Body of pancreas (tissue), 4 donors: ENCODE data around the gene TNNI2.

Experiments used
- POLR2A ChIP-seq, 3 donors: fragments of 450-650 bp; IDR thresholded peaks; one replicate each; pipeline ENCODE4 v1.6.1; 2016; ENCODE audit warnings: antibody characterized with exemption in 3 of 3, mild to moderate bottlenecking in 2 of 3
- TF ChIP-seq, protein P1 (sequence below), 7 experiments: fragments of 450-650 bp in 4 of 7; fragments of 200-600 bp in 3 of 7; sonication (generic) in 3 of 7; IDR thresholded peaks; one replicate each; pipeline ENCODE4 v1.5.1; 2016 to 2019; ENCODE audit warnings: antibody characterized with exemption in 7 of 7

DNA sequence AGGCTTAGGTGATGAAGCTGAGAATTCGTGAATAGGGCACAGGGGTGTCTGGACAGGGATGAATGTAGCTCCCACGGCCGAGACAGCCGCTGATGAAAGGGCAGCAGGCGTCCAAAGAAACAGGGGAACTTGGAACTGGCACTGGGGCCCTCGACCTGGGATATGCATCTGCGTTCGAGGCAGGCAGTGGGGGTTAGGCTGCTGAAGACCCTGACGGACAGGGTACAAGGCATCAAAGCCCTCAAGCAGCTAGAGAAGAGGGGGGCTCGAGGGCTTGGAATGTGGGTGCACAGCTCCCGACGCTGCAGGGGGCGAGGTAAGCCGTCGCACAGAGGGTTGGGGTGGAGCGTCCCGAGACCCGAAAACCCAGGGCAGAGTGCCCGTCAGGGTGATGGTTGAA lies 10.8 kb upstream of the TNNI2 start:
- TF ChIP-seq, protein P1, sequence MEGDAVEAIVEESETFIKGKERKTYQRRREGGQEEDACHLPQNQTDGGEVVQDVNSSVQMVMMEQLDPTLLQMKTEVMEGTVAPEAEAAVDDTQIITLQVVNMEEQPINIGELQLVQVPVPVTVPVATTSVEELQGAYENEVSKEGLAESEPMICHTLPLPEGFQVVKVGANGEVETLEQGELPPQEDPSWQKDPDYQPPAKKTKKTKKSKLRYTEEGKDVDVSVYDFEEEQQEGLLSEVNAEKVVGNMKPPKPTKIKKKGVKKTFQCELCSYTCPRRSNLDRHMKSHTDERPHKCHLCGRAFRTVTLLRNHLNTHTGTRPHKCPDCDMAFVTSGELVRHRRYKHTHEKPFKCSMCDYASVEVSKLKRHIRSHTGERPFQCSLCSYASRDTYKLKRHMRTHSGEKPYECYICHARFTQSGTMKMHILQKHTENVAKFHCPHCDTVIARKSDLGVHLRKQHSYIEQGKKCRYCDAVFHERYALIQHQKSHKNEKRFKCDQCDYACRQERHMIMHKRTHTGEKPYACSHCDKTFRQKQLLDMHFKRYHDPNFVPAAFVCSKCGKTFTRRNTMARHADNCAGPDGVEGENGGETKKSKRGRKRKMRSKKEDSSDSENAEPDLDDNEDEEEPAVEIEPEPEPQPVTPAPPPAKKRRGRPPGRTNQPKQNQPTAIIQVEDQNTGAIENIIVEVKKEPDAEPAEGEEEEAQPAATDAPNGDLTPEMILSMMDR (IDR thresholded peaks at IDR 0.05): no peak
- no peak for TF ChIP-seq POLR2A (IDR thresholded peaks at IDR 0.05)
